H1 (cell line): Measurements from ENCODE around the gene LRPPRC. TPM values are rescaled to one million over a fixed set of nuclear protein-coding genes. Genes with fewer than 3 reads are reported as not detected.

Experiments used
- CTCF ChIA-PET: fragments of 300-600 bp; sonication (Branson Sonifier 250); formaldehyde crosslinking; loops from one replicate; lab custom pipeline; 2021; ENCODE audit not compliant: partially characterized antibody; lab: Charles Lee
- POLR2A ChIA-PET: fragments of 300-600 bp; sonication (Branson Sonifier 250); formaldehyde crosslinking; loops from one replicate; lab custom pipeline; 2021; ENCODE audit warnings: inconsistent platforms; ENCODE audit not compliant: partially characterized antibody; lab: Charles Lee
- DNase-seq, 2 experiments: peaks; one replicate each; pipeline versions ENCODE4 v3.0.0 to v3.0.0-alpha.2; 2010 to 2022; ENCODE audit warnings: low spot score in 2 of 2, low read depth in 1 of 2, mixed read lengths in 1 of 2
- FAIRE-seq: peaks from 2 replicates; lab custom pipeline; 2011; peaks lifted over from hg19 to GRCh38; lab: Jason Lieb, UNC
- H2AFZ ChIP-seq: 2 replicates; pipeline ENCODE4 v1.8.1; 2012; ENCODE audit warnings: low read length, inconsistent platforms
- H2AK5ac ChIP-seq: 2 replicates; pipeline ENCODE4 v1.6.1; 2013; ENCODE audit warnings: low read depth, low read length
- H2BK120ac ChIP-seq: replicated peaks from 2 replicates; pipeline ENCODE3; 2013; ENCODE audit warnings: low read depth, low read length, inconsistent platforms
- H2BK12ac ChIP-seq: 2 replicates; pipeline ENCODE4 v1.6.1; 2013; ENCODE audit warnings: low read depth, low read length
- H2BK15ac ChIP-seq: 2 replicates; pipeline ENCODE4 v1.6.1; 2013; ENCODE audit warnings: low read length
- H2BK20ac ChIP-seq: 2 replicates; pipeline ENCODE4 v1.6.1; 2013; ENCODE audit warnings: low read length
- H2BK5ac ChIP-seq: 2 replicates; pipeline ENCODE4 v1.6.1; 2013; ENCODE audit warnings: low read depth, low read length
- H3K14ac ChIP-seq: 2 replicates; pipeline ENCODE4 v1.6.1; 2013; ENCODE audit warnings: inconsistent platforms; ENCODE audit not compliant: insufficient read length
- H3K18ac ChIP-seq: 2 replicates; pipeline ENCODE4 v1.6.1; 2013; ENCODE audit warnings: low read length; ENCODE audit errors: extremely low read depth
- H3K23ac ChIP-seq: 2 replicates; pipeline ENCODE4 v1.6.1; 2013; ENCODE audit warnings: inconsistent platforms; ENCODE audit not compliant: insufficient read length
- H3K23me2 ChIP-seq: 2 replicates; pipeline ENCODE4 v1.6.1; 2013; ENCODE audit warnings: low read depth, low read length
- H3K27ac ChIP-seq: 2 replicates; pipeline ENCODE4 v1.6.1; 2011; ENCODE audit warnings: low read depth, low read length, inconsistent platforms
- H3K27me3 ChIP-seq, 4 experiments: replicated peaks in 1 of 4; 1 replicate in 1 of 4; 2 replicates in 3 of 4; pipeline versions ENCODE4 v1.6.1 to v1.8.1; 2011 to 2013; ENCODE audit warnings: low read length in 3 of 4, mild to moderate bottlenecking in 3 of 4, inconsistent platforms in 2 of 4, mixed read lengths in 2 of 4, moderate library complexity in 1 of 4; ENCODE audit not compliant: control insufficient read depth in 3 of 4, insufficient read depth in 3 of 4; ENCODE audit errors: extremely low read depth in 1 of 4
- H3K36me3 ChIP-seq, 4 experiments: 2 replicates each; pipeline versions ENCODE4 v1.6.1 to v1.8.1; 2011 to 2013; ENCODE audit warnings: mild to moderate bottlenecking in 4 of 4, low read length in 3 of 4, moderate library complexity in 2 of 4, control low read depth in 1 of 4, inconsistent platforms in 1 of 4; ENCODE audit not compliant: insufficient read depth in 4 of 4, control insufficient read depth in 2 of 4
- H3K4ac ChIP-seq: replicated peaks from 2 replicates; pipeline ENCODE3; 2013; ENCODE audit warnings: low read length, low read depth, mixed read lengths, inconsistent platforms; ENCODE audit not compliant: insufficient read length
- H3K4me1 ChIP-seq, 4 experiments: replicated peaks in 1 of 4; 1 replicate in 1 of 4; 2 replicates in 3 of 4; pipeline versions ENCODE4 v1.6.1 to v1.8.1; 2011 to 2013; ENCODE audit warnings: low read length in 3 of 4, inconsistent platforms in 2 of 4, mixed read lengths in 1 of 4; ENCODE audit not compliant: insufficient read depth in 4 of 4, control insufficient read depth in 3 of 4
- H3K4me2 ChIP-seq, 2 experiments: 2 replicates each; pipeline versions ENCODE4 v1.6.1 to v1.8.1; 2011 to 2013; ENCODE audit warnings: low read depth in 2 of 2, low read length in 2 of 2, control low read depth in 1 of 2, inconsistent platforms in 1 of 2, mild to moderate bottlenecking in 1 of 2; ENCODE audit not compliant: insufficient read depth in 1 of 2
- H3K4me3 ChIP-seq, 4 experiments: fragments of 200-600, 300-600 bp in 1 of 4; sonication (generic), shearing (Covaris generic), sonication (Bioruptor Twin) in 1 of 4; 2 replicates each; pipeline versions ENCODE4 v1.5.1 to v1.8.1; 2011 to 2016; ENCODE audit warnings: low read length in 4 of 4, low read depth in 3 of 4, control low read depth in 2 of 4, inconsistent platforms in 2 of 4, mild to moderate bottlenecking in 2 of 4, mixed read lengths in 1 of 4, moderate library complexity in 1 of 4; ENCODE audit not compliant: insufficient read depth in 2 of 4; ENCODE audit errors: extremely low read depth in 1 of 4
- H3K56ac ChIP-seq: replicated peaks from 2 replicates; pipeline ENCODE3; 2013; ENCODE audit warnings: low read depth, mild to moderate bottlenecking, mixed read lengths, low read length, inconsistent platforms; ENCODE audit not compliant: insufficient read length
- H3K79me1 ChIP-seq: 2 replicates; pipeline ENCODE4 v1.6.1; 2013; ENCODE audit warnings: low read depth, low read length, control low read depth
- H3K79me2 ChIP-seq, 2 experiments: 2 replicates each; pipeline versions ENCODE4 v1.6.1 to v1.8.1; 2012 to 2013; ENCODE audit warnings: low read length in 2 of 2, mild to moderate bottlenecking in 2 of 2, inconsistent platforms in 1 of 2; ENCODE audit not compliant: insufficient read depth in 2 of 2, control insufficient read depth in 1 of 2
- H3K9ac ChIP-seq, 4 experiments: replicated peaks in 1 of 4; 1 replicate in 1 of 4; 2 replicates in 3 of 4; pipeline versions ENCODE4 v1.6.1 to v1.8.1; 2011 to 2013; ENCODE audit warnings: low read depth in 3 of 4, low read length in 3 of 4, control low read depth in 2 of 4, mild to moderate bottlenecking in 2 of 4, moderate library complexity in 2 of 4, inconsistent platforms in 1 of 4; ENCODE audit errors: extremely low read depth in 1 of 4
- H3K9me3 ChIP-seq, 2 experiments: 2 replicates each; pipeline versions ENCODE4 v1.6.1 to v1.8.1; 2012 to 2013; ENCODE audit warnings: mild to moderate bottlenecking in 2 of 2, moderate library complexity in 2 of 2, control low read depth in 1 of 2, inconsistent platforms in 1 of 2, low read depth in 1 of 2, low read length in 1 of 2, mixed read lengths in 1 of 2; ENCODE audit not compliant: insufficient read depth in 2 of 2
- H4K20me1 ChIP-seq, 2 experiments: replicated peaks in 1 of 2; 2 replicates each; pipeline versions ENCODE3 to v1.8.1; 2011 to 2013; ENCODE audit warnings: inconsistent platforms in 2 of 2, low read length in 2 of 2, mild to moderate bottlenecking in 1 of 2; ENCODE audit not compliant: insufficient read depth in 2 of 2, control insufficient read depth in 1 of 2
- H4K5ac ChIP-seq: 2 replicates; pipeline ENCODE4 v1.6.1; 2013; ENCODE audit warnings: low read length, low read depth, mixed read lengths, inconsistent platforms; ENCODE audit not compliant: insufficient read length
- H4K8ac ChIP-seq: 2 replicates; pipeline ENCODE4 v1.8.0; 2013; ENCODE audit warnings: mild to moderate bottlenecking, moderate library complexity, low read length, inconsistent platforms; ENCODE audit not compliant: insufficient read depth; ENCODE audit errors: extremely low read depth
- H4K91ac ChIP-seq: replicated peaks from 2 replicates; pipeline ENCODE3; 2013; ENCODE audit warnings: low read length, mixed read lengths, inconsistent platforms; ENCODE audit not compliant: insufficient read length
- GTF2F1 ChIP-seq: IDR thresholded peaks from 2 replicates; pipeline ENCODE4 v1.6.1; 2012; ENCODE audit warnings: low read depth, low read length, improper control_type of control experiment, borderline replicate concordance
- KDM5A ChIP-seq: fragments of 200-600 bp; IDR thresholded peaks from 2 replicates; pipeline ENCODE4 v1.7.1; 2012; ENCODE audit warnings: mild to moderate bottlenecking, low read length, inconsistent platforms, mixed read lengths
- RXRA ChIP-seq: IDR thresholded peaks from 2 replicates; pipeline ENCODE4 v1.6.1; 2011; ENCODE audit warnings: low read depth, mild to moderate bottlenecking, low read length, moderate library complexity; ENCODE audit not compliant: insufficient read depth
- SP4 ChIP-seq: IDR thresholded peaks from 2 replicates; pipeline ENCODE4 v1.6.1; 2012; ENCODE audit warnings: low read length, inconsistent platforms
- polyA plus RNA-seq, 7 experiments: library from polyadenylated mRNA; depleted of rRNA in 3 of 7; stranded (reverse) in 5 of 7; unstranded in 2 of 7; fragments of >200 nt in 5 of 7; fragments of 200-250 nt in 2 of 7; gene quantifications; 1 replicate in 5 of 7; 2 replicates in 1 of 7; 4 replicates in 1 of 7; pipeline versions ENCODE4 v1.2.1 to v1.2.3, GENCODE V29; 2011 to 2013; ENCODE audit warnings: missing spikeins in 2 of 7, mixed read lengths in 2 of 7
- total RNA-seq: library from RNA; stranded (reverse); fragmentation: NEBNext Ultra II Directional; extraction: Animal tissue kit (Norgen Biotek cat#: 25700); gene quantifications from 2 replicates; pipeline ENCODE4 v1.2.1, GENCODE V29; 2021

The LRPPRC gene
- total and polyA plus RNA-seq, 2 of the 8 experiments (the other 6 are each of a cell fraction or from before 2014, with no cell fraction given) = 43.4 to 167 TPM

GRCh38 chr2:44033947-44034346 is 38.2 kb upstream of the LRPPRC start:
- no peak overlapping the region for H4K91ac ChIP-seq
- H3K36me3 ChIP-seq = no peaks in the 10 kb centered on the region
- no peak overlapping the region for H3K4me2 ChIP-seq
- no peak overlapping the region for H2BK20ac ChIP-seq
- H4K8ac ChIP-seq = no peak overlapping the region
- no peak overlapping the region for H2AFZ ChIP-seq
- H3K23ac ChIP-seq = no peak overlapping the region
- no peak overlapping the region for H3K14ac ChIP-seq
- no peaks in the 10 kb centered on the region for H3K27me3 ChIP-seq
- no peaks in the 10 kb centered on the region for H3K9me3 ChIP-seq
- POLR2A ChIA-PET = no interaction called here
- H3K18ac ChIP-seq = no peak overlapping the region
- no peak overlapping the region for H3K4me3 ChIP-seq
- DNase-seq = no peak
- H3K56ac ChIP-seq = no peak overlapping the region
- no peaks in the 10 kb centered on the region for H3K79me2 ChIP-seq
- no peak overlapping the region for H2BK15ac ChIP-seq
- H3K27ac ChIP-seq = no peak overlapping the region
- H4K20me1 ChIP-seq = no peaks in the 10 kb centered on the region
- no peak overlapping the region for H2BK120ac ChIP-seq
- H2AK5ac ChIP-seq = no peak overlapping the region
- CTCF ChIA-PET = no interaction called here
- no peak overlapping the region for H3K9ac ChIP-seq
- H2BK5ac ChIP-seq = no peak overlapping the region
- H2BK12ac ChIP-seq = no peak overlapping the region
- TF ChIP-seq KDM5A (no peak), GTF2F1 (no peak), RXRA (no peak), SP4 (no peak)
- H3K79me1 ChIP-seq = no peaks in the 10 kb centered on the region
- no peak overlapping the region for H4K5ac ChIP-seq
- no peak overlapping the region for H3K4ac ChIP-seq
- no peak for FAIRE-seq
- H3K23me2 ChIP-seq = no peaks in the 10 kb centered on the region
- peaks cover 0 to 2% (median 0%) of the 10 kb centered on the region in 4 experiments; a peak in 2 of 7 replicates for H3K4me1 ChIP-seq
